GM06990 (cell line): ENCODE results near the gene RWDD2A.

Experiments used
- DNase-seq: peaks from one replicate; pipeline ENCODE4 v3.0.0-alpha.2; 2011; ENCODE audit not compliant: insufficient read length; ENCODE audit errors: extremely low read depth
- H3K27me3 ChIP-seq: replicated peaks from 2 replicates; pipeline ENCODE4 v1.6.0; 2011; ENCODE audit warnings: low read length; ENCODE audit not compliant: control insufficient read depth, insufficient read depth
- H3K36me3 ChIP-seq: 2 replicates; pipeline ENCODE4 v1.5.1; 2011; ENCODE audit warnings: low read length; ENCODE audit not compliant: control insufficient read depth, insufficient read depth
- H3K4me3 ChIP-seq: replicated peaks from 2 replicates; pipeline ENCODE4 v1.5.1; 2011; ENCODE audit warnings: low read depth, mild to moderate bottlenecking, control low read depth, low read length
- TF ChIP-seq, protein P1 (sequence below): IDR thresholded peaks from 2 replicates; pipeline ENCODE4 v1.5.1; 2011; ENCODE audit warnings: low read length, control low read depth, mild to moderate bottlenecking, inconsistent platforms; ENCODE audit not compliant: insufficient read depth, poor library complexity, severe bottlenecking

Gene RWDD2A

DNA sequence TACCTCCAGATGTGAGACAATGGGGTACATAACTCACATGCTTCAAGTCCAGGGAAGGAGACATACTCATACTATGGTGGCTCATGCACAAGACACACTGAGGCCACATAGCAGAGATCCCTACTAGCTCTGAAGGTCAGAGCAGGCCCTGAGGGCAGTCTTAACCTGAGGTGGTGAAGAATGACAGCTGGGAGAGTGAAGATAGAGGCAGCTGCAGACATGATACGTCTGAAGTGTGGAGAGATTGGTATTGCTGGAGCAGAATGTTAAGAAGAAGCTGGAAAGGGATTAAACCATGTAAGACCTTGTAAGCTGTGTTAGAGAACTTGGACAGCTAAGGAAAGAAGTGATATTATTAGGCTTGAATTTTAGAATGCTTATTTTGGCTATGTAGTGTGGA lies 33.0 kb upstream of the RWDD2A start:
- Histone ChIP-seq H3K4me3 (no peak overlapping the region), H3K27me3 (no peaks in the 10 kb centered on the region), H3K36me3 (peaks cover 7% of the 10 kb centered on the region)
- TF ChIP-seq, protein P1, sequence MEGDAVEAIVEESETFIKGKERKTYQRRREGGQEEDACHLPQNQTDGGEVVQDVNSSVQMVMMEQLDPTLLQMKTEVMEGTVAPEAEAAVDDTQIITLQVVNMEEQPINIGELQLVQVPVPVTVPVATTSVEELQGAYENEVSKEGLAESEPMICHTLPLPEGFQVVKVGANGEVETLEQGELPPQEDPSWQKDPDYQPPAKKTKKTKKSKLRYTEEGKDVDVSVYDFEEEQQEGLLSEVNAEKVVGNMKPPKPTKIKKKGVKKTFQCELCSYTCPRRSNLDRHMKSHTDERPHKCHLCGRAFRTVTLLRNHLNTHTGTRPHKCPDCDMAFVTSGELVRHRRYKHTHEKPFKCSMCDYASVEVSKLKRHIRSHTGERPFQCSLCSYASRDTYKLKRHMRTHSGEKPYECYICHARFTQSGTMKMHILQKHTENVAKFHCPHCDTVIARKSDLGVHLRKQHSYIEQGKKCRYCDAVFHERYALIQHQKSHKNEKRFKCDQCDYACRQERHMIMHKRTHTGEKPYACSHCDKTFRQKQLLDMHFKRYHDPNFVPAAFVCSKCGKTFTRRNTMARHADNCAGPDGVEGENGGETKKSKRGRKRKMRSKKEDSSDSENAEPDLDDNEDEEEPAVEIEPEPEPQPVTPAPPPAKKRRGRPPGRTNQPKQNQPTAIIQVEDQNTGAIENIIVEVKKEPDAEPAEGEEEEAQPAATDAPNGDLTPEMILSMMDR, result no peak
- no peak for DNase-seq

DNA sequence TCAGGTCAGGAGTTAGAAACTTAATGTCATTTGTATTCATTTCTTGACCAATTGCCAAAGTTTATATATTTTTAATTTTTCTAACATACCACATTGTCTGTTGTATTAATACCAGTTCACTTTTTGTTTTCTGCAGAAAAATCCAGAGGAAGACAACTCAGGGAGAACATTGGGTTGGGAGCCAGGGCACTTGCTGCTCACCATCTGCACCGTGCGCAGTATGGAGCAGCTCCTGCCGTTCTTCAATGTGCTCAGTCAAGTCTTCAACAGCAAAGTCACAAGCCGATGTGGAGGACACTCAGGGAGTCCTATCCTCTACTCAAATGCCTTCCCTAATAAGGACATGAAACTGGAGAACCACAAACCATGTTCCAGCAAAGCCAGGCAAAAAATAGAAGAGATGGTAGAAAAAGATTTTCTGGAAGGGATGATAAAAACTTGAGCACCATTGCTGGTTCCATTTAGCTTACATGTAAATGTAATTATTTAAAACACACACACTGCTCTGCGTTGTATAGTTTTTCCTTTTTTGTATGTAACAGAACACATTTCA lies 25.4 kb upstream of the RWDD2A start:
- no peak overlapping the region for H3K4me3 ChIP-seq
- no peaks in the 10 kb centered on the region for H3K27me3 ChIP-seq
- peaks cover 17% of the 10 kb centered on the region for H3K36me3 ChIP-seq
- DNase-seq, result no peak
- TF ChIP-seq, protein P1, result no peak

DNA sequence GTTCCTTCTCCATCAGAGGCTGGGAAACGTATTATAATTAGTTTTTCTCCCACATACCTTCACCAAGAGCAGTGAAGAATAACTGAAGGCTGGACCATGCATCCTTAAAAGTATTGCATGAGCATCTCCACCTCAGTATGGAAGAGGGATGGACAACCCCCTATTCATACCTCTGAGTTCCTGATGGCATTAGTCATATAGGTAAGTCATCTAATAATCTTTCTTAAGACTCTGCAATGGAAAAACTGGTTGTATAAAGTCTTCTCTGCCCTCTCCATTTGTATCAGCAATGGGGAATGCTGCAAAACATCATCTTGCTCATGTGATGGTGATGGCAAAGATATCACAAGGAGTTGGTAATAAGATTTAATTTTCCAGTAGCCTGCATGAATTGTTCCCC lies 24.6 kb upstream of the RWDD2A start:
- TF ChIP-seq, protein P1, result no peak
- no peak for DNase-seq
- Histone ChIP-seq H3K4me3 (no peak overlapping the region), H3K36me3 (peaks cover 17% of the 10 kb centered on the region), H3K27me3 (no peaks in the 10 kb centered on the region)

DNA sequence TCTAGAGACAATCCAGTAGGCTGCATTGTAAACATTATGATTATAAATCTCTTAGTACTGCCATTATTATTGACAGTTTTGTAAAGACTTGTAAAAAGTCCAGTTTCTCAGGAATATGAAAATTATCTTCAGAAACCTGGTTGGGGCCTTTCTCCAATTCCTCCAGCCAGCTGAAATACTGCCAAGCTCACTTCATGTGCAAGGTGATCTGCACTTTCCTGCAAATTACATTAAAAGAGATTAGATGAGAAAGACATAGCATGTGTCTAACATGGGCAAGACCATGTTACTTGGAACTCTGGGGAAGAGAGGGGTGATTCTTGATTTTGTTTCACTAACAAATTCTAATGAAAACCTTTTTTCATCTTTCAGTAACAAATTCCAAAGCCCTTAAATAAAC lies 24.1 kb upstream of the RWDD2A start:
- no peak overlapping the region for H3K4me3 ChIP-seq
- DNase-seq, result no peak
- H3K36me3 ChIP-seq, result peaks cover 17% of the 10 kb centered on the region
- H3K27me3 ChIP-seq, result no peaks in the 10 kb centered on the region
- TF ChIP-seq, protein P1, result no peak

DNA sequence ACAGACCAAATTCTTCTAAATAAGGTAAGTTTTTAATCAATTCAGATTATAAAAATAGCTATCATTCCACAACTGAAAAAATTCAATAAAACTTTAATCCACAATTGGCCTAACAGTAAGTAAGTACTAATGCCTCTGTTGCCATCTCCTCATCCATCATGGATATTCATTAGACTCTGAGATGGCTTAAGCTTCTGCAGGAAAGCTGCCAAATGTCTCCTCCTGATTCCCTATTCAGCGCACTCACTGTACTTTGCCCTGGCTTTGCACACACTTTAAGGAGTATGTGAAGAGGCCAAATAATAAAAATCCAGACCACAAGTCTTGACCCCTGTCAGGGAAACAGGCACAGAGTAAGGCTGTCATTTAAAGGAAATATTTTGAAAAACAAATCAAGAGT lies 23.6 kb upstream of the RWDD2A start:
- DNase-seq, result no peak
- Histone ChIP-seq H3K36me3 (peaks cover 17% of the 10 kb centered on the region), H3K4me3 (no peak overlapping the region), H3K27me3 (no peaks in the 10 kb centered on the region)
- TF ChIP-seq, protein P1, result no peak

DNA sequence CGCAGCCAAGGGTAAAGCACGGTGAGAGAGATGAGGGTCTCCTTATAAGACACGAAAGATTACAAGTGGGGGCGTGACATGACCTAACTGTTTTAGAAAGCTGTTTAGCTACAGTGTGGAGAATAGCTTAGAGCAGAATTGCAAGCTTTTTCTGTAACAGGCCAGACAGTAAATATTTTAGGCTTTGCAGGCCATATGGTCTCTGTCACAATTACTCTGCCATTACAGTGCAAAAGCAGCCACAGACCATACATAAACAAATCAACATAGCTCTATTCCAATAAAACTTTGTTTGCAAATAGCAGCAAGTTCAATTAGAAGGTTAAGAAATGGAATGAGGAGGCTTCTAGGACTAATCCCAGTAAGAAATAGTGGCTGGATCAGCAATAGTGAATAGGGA lies 16.9 kb upstream of the RWDD2A start:
- TF ChIP-seq, protein P1, result no peak
- H3K4me3 ChIP-seq, result no peak overlapping the region
- no peak for DNase-seq
- no peaks in the 10 kb centered on the region for H3K27me3 ChIP-seq
- peaks cover 11% of the 10 kb centered on the region for H3K36me3 ChIP-seq
